Measurements from ENCODE around the gene MAGEB3.

Gene MAGEB3

DNA sequence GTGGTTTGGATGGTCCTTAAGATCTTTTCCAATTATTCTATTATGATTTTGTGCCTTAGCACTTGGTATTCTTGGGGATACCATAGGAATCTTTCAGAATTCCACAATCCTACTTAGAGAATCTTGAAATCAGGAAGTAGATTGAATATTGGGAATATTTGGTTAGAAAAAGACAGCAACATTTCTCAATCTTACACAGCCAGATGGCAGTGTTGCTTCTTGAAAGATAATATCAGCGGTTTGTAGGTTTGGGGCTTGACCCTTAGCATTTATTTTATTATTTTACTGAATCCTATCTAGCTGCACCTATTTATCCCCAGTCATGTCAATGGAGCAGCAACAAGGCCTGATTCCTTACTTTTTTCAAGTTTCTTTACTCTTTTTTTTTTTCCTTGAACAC lies 45.0 kb downstream of the MAGEB3 start:
- H3K4me3 ChIP-seq (ENCODE audit: low read depth, low read length) = no peak overlapping the region

DNA sequence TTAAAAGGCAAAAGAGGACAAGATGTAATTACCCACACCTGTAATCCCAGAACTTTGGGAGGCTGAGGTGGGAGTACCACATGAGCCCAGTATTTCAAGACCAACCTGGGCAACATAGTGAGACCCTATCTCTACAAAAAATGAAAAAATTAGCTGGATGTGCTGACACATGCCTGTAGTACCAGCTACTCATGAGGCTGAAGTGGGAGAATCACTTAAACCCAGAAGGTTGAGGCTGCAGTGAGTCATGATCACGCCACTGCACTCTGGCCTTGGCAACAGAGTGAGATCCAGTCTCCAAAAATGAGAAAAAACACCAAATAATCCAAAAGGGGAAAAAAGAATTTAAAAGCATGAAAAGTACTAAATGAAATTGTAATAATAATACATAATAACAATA lies 47.9 kb downstream of the MAGEB3 start:
- no peak overlapping the region for H3K4me3 ChIP-seq (ENCODE audit: low read depth, low read length)

GRCh38 chrX:30280428-30280827 lies 50.0 kb downstream of the MAGEB3 start:
- no peak overlapping the region for H3K4me3 ChIP-seq (ENCODE audit: low read depth, low read length)

DNA sequence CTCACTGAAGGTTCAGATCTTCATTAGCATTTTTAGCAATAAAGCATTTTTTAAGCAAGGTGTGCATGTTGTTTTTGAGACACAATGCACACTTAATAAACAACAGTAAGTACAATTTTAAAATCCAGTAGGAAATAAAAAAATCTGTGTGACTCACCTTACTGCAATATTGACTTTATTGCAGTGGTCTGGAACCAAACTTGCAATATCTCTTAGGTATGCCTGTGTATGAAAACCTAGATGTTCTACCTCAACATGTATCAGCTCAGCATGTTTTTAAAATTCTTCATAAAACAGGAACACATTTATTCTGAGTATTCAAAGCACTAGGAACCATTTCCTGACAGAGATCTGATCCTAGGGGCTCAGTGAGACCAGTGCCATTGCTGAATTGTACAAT lies 52.1 kb downstream of the MAGEB3 start:
- H3K4me3 ChIP-seq (ENCODE audit: low read depth, low read length) = no peak overlapping the region

GRCh38 chrX:30283456-30284200 lies 53.2 kb downstream of the MAGEB3 start:
- H3K4me3 ChIP-seq (ENCODE audit: low read depth, low read length) = no peak overlapping the region

All from iPS-11a (cell line).